ENCODE measurements around the gene RPS19BP1. TPM values are rescaled to one million over a fixed set of nuclear protein-coding genes. Genes with fewer than 3 reads are reported as not detected.
A peak's percentile ranks its signal among the peaks of the same experiment; 100 is the strongest.

Gene RPS19BP1
- total and polyA plus RNA-seq, 8 donors, result 36.9 to 684 (median 155) TPM

GRCh38 chr22:39517470-39517869 is 15.1 kb downstream of the RPS19BP1 start:
- H3K36me3 ChIP-seq, result peaks cover 42 to 67% (median 66%) of the 10 kb centered on the region in 4 donors
- no peak overlapping the region for H3K4me3 ChIP-seq
- 69 to 80% (median 77%) methylated on average over 2 to 3 of the region's 3 CpGs for WGBS, 5 donors
- TF ChIP-seq EP300 (IDR thresholded peaks at IDR 0.05) (no peak), CTCF (IDR thresholded peaks at IDR 0.05) (no peak), POLR2AphosphoS5 (IDR thresholded peaks at IDR 0.05) (no peak), POLR2A (IDR thresholded peaks at IDR 0.05) (no peak)
- intact Hi-C loops (cut with DNase I; ENCODE audit: low total_unique reads), result loop anchor here (10.0 kb wide), 1 partner anchor 113 kb away; no protein-coding TSS in a partner anchor
- DNase-seq, result no peak
- H3K9me3 ChIP-seq, result no peaks in the 10 kb centered on the region
- H3K27ac ChIP-seq, result no peak overlapping the region
- peaks cover 19 to 41% (median 31%) of the 10 kb centered on the region in 4 donors for H3K4me1 ChIP-seq
- H3K27me3 ChIP-seq, result no peaks in the 10 kb centered on the region

- Histone ChIP-seq H3K36me3 (peaks cover 46 to 72% (median 69%) of the 10 kb centered on the region in 4 donors), H3K4me1 (peaks cover 7 to 28% (median 19%) of the 10 kb centered on the region in 4 donors), H3K27me3 (no peaks in the 10 kb centered on the region), H3K4me3 (no peak overlapping the region), H3K27ac (no peak overlapping the region), H3K9me3 (no peaks in the 10 kb centered on the region)
- intact Hi-C loops (cut with DNase I; ENCODE audit: low total_unique reads), result loop anchor here (10.0 kb wide), 1 partner anchor 111 kb away; no protein-coding TSS in a partner anchor
- no peak for DNase-seq
- TF ChIP-seq POLR2A (IDR thresholded peaks at IDR 0.05), result no peak
- no peak for TF ChIP-seq POLR2AphosphoS5 (IDR thresholded peaks at IDR 0.05)
- TF ChIP-seq CTCF (IDR thresholded peaks at IDR 0.05), result no peak
- TF ChIP-seq EP300 (IDR thresholded peaks at IDR 0.05), result no peak
- 87 to 91% (median 90%) methylated on average over 12 of the region's 12 CpGs for WGBS, 5 donors
Measured at GRCh38 chr22:39515266-39516050, 17.1 kb downstream of the RPS19BP1 start.

- TF ChIP-seq EP300 (IDR thresholded peaks at IDR 0.05), result no peak
- TF ChIP-seq CTCF (IDR thresholded peaks at IDR 0.05), result peak in 5 of 7 experiments; percentile 47 to 71 (median 66)
- intact Hi-C loops (cut with DNase I; ENCODE audit: low total_unique reads), result loop anchor here (10.0 kb wide), 1 partner anchor 110 kb away; no protein-coding TSS in a partner anchor
- peak overlapping the region in 1 of 5 donors; percentile 30 for H3K27ac ChIP-seq
- H3K36me3 ChIP-seq, result peaks cover 53 to 82% (median 78%) of the 10 kb centered on the region in 4 donors
- DNase-seq, result peak; percentile 68 to 71
- 34 to 42% (median 39%) methylated on average over 8 of the region's 8 CpGs for WGBS, 5 donors
- H3K27me3 ChIP-seq, result no peaks in the 10 kb centered on the region
- H3K4me1 ChIP-seq, result peaks cover 7 to 28% (median 17%) of the 10 kb centered on the region in 4 donors
- H3K4me3 ChIP-seq, result no peak overlapping the region
- no peaks in the 10 kb centered on the region for H3K9me3 ChIP-seq
Measured at GRCh38 chr22:39514373-39514973, 18.1 kb downstream of the RPS19BP1 start.

- H3K27me3 ChIP-seq, result no peaks in the 10 kb centered on the region
- H3K36me3 ChIP-seq, result peaks cover 56 to 89% (median 85%) of the 10 kb centered on the region in 4 donors
- TF ChIP-seq POLR2A (IDR thresholded peaks at IDR 0.05), result no peak
- TF ChIP-seq EP300 (IDR thresholded peaks at IDR 0.05), result no peak
- no peak for TF ChIP-seq POLR2AphosphoS5 (IDR thresholded peaks at IDR 0.05)
- no peak for TF ChIP-seq CTCF (IDR thresholded peaks at IDR 0.05)
- WGBS, 5 donors, result 69 to 89% (median 81%) methylated on average over 5 to 18 of the region's 18 CpGs
- intact Hi-C loops (cut with DNase I; ENCODE audit: low total_unique reads), result loop anchor here (10.0 kb wide), 1 partner anchor 109 kb away; no protein-coding TSS in a partner anchor
- no peak for DNase-seq
- H3K4me1 ChIP-seq, result peaks cover 2 to 22% (median 10%) of the 10 kb centered on the region in 4 donors
- H3K9me3 ChIP-seq, result no peaks in the 10 kb centered on the region
- peak overlapping the region in 2 of 5 donors; percentile 1 to 30 for H3K27ac ChIP-seq
- H3K4me3 ChIP-seq, result no peak overlapping the region
Measured at GRCh38 chr22:39513791-39514190, 18.8 kb downstream of the RPS19BP1 start.
